Stimulated activated CD8-positive, alpha-beta memory T cell treated with anti-CD3 and anti-CD28 coated beads, Interleukin-15, amount 100 ng/mL, for 4 hours (primary cell): ENCODE measurements around the gene METTL9.
"Not testable (repeated sequence)": the region's sequence is repeated elsewhere in the genome, so short reads cannot be mapped to it uniquely, and the experiment has no call there.

Experiments used
- DNase-seq, 2 donors: peaks; one replicate each; pipeline ENCODE4 v3.0.0-alpha.2; 2020; ENCODE audit warnings: low read depth in 2 of 2

Gene METTL9

GRCh38 chr16:21599122-21600030 is at the start of gene METTL9:
Gene METTL9 (plus strand): TSS chr16:21599577. CDS start chr16:21599734, 157 bp downstream.
- peak; percentile 86 to 89 for DNase-seq

- not testable (repeated sequence) for DNase-seq
These were observed 49.4 kb upstream of the METTL9 start for GRCh38 chr16:21549975-21550374.

- not testable (repeated sequence) for DNase-seq
These were observed 48.9 kb upstream of the METTL9 start for GRCh38 chr16:21550435-21550834.

GRCh38 chr16:21551076-21551475 is 48.3 kb upstream of the METTL9 start:
- DNase-seq = not testable (repeated sequence)

- DNase-seq = not testable (repeated sequence)
These were observed 47.8 kb upstream of the METTL9 start for GRCh38 chr16:21551600-21551999.

- DNase-seq = not testable (repeated sequence)
These were observed 45.7 kb upstream of the METTL9 start for GRCh38 chr16:21553481-21554296.

GRCh38 chr16:21554795-21555585 is 44.4 kb upstream of the METTL9 start:
- peak; percentile 78 to 79 for DNase-seq

- not testable (repeated sequence) for DNase-seq
These were observed 43.8 kb upstream of the METTL9 start for GRCh38 chr16:21555621-21556020.

GRCh38 chr16:21556026-21556595 is 43.3 kb upstream of the METTL9 start:
- not testable (repeated sequence) for DNase-seq

- not testable (repeated sequence) for DNase-seq
These were observed 42.6 kb upstream of the METTL9 start for GRCh38 chr16:21556651-21557241.

GRCh38 chr16:21560462-21560861 is 38.9 kb upstream of the METTL9 start:
- no peak for DNase-seq

- DNase-seq = no peak
These were observed 35.7 kb upstream of the METTL9 start for GRCh38 chr16:21563676-21564075.

- not testable (repeated sequence) for DNase-seq
These were observed 35.0 kb upstream of the METTL9 start for GRCh38 chr16:21564367-21564766.

- DNase-seq = no peak
These were observed 33.9 kb upstream of the METTL9 start for GRCh38 chr16:21565507-21565860.

- no peak for DNase-seq
These were observed 33.3 kb upstream of the METTL9 start for GRCh38 chr16:21565861-21566669.

- no peak for DNase-seq
These were observed 32.4 kb upstream of the METTL9 start for GRCh38 chr16:21566891-21567414.

- DNase-seq = not testable (repeated sequence)
These were observed 31.9 kb upstream of the METTL9 start for GRCh38 chr16:21567496-21567895.

- DNase-seq = no peak
These were observed 30.7 kb upstream of the METTL9 start for GRCh38 chr16:21568502-21569189.

GRCh38 chr16:21570676-21571017 is 28.7 kb upstream of the METTL9 start:
- no peak for DNase-seq
